ENCODE measurements around the gene ZBTB46.

GRCh38 chr20:63783970-63784369 is 47.1 kb downstream of the ZBTB46 start:
- TF ChIP-seq CTCF (conservative IDR thresholded peaks at IDR 0.05; ENCODE audit: low read length) (no peak), EZH2phosphoT487 (IDR thresholded peaks at IDR 0.05; ENCODE audit: borderline replicate concordance, low read depth, low read length) (no peak)

All from OCI-LY7 (cell line).